Measurements from ENCODE around the gene RAB7B.

DNA sequence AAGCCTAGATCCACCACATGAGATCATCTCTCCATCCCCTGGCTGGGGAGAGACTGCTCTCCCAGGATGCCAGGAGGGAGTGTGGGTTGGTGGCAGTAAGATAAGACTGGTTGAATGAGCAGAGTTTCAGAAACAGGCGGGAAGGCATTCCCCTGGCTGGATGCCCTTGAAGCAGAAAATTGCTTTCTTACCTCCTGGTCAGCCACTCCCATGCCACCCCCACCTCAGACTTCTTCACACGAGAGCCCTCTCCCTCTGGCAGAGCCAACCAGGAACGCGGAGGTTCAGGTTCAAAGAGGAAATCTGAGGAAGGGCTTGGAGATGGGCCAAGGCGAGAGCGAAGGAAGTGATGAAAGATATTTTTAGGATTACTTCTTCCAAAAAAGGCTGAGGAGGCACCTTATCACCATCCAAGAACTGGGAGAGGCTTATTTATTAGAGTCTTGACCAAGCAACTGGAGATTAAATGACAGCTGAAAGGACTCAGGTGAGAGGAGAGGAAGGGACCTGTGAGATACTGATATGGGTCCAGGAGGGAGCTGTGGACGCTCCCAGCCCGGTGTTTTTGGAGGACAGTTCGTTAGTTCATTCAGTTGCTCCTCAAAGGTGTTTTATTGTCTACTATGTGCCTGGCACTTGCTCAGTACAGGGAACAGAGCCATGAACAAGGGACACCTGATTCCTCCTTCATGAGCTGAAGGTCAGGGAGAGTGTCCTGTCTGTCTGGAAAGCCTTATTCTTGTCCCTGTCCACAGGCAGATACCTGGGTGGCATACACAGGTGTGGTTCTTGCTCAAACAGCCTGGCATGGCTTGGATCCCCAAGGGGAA is 41.0 kb downstream of the RAB7B start:
- TF ChIP-seq, protein P1, sequence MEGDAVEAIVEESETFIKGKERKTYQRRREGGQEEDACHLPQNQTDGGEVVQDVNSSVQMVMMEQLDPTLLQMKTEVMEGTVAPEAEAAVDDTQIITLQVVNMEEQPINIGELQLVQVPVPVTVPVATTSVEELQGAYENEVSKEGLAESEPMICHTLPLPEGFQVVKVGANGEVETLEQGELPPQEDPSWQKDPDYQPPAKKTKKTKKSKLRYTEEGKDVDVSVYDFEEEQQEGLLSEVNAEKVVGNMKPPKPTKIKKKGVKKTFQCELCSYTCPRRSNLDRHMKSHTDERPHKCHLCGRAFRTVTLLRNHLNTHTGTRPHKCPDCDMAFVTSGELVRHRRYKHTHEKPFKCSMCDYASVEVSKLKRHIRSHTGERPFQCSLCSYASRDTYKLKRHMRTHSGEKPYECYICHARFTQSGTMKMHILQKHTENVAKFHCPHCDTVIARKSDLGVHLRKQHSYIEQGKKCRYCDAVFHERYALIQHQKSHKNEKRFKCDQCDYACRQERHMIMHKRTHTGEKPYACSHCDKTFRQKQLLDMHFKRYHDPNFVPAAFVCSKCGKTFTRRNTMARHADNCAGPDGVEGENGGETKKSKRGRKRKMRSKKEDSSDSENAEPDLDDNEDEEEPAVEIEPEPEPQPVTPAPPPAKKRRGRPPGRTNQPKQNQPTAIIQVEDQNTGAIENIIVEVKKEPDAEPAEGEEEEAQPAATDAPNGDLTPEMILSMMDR (IDR thresholded peaks at IDR 0.05) = no peak
- TF ChIP-seq POLR2A (IDR thresholded peaks at IDR 0.05) = no peak
